Measurements from ENCODE around the gene SGMS1. TPM values are rescaled to one million over a fixed set of nuclear protein-coding genes. Genes with fewer than 3 reads are reported as not detected.
"Not testable (repeated sequence)": the region's sequence is repeated elsewhere in the genome, so short reads cannot be mapped to it uniquely, and the experiment has no call there.

SGMS1 gene
- 35.9 and 49.6 TPM in 2 replicates for total RNA-seq

GRCh38 chr10:50623663-50624412, at the start of gene SGMS1:
TSS of gene SGMS1 (minus strand) at chr10:50623956. CDS start at chr10:50344114, 279,842 bp downstream.
- no peak for DNase-seq (ENCODE audit: extremely low read depth, low read depth, low spot score)

GRCh38 chr10:50672152-50672551, 48.4 kb upstream of the SGMS1 start:
- DNase-seq (ENCODE audit: extremely low read depth, low read depth, low spot score): not testable (repeated sequence)

- DNase-seq (ENCODE audit: extremely low read depth, low read depth, low spot score): not testable (repeated sequence)
These were observed 47.9 kb upstream of the SGMS1 start for GRCh38 chr10:50671645-50672044.

- not testable (repeated sequence) for DNase-seq (ENCODE audit: extremely low read depth, low read depth, low spot score)
These were observed 46.2 kb upstream of the SGMS1 start for GRCh38 chr10:50669957-50670356.

GRCh38 chr10:50667353-50667752, 43.6 kb upstream of the SGMS1 start:
- not testable (repeated sequence) for DNase-seq (ENCODE audit: extremely low read depth, low read depth, low spot score)

GRCh38 chr10:50662420-50662819, 38.7 kb upstream of the SGMS1 start:
- DNase-seq (ENCODE audit: extremely low read depth, low read depth, low spot score): not testable (repeated sequence)

- DNase-seq (ENCODE audit: extremely low read depth, low read depth, low spot score): not testable (repeated sequence)
These were observed 37.8 kb upstream of the SGMS1 start for GRCh38 chr10:50661563-50661962.

GRCh38 chr10:50659865-50660730, 36.3 kb upstream of the SGMS1 start:
- not testable (repeated sequence) for DNase-seq (ENCODE audit: extremely low read depth, low read depth, low spot score)

- DNase-seq (ENCODE audit: extremely low read depth, low read depth, low spot score): not testable (repeated sequence)
These were observed 35.5 kb upstream of the SGMS1 start for GRCh38 chr10:50659016-50659864.

- no peak for DNase-seq (ENCODE audit: extremely low read depth, low read depth, low spot score)
These were observed 34.4 kb upstream of the SGMS1 start for GRCh38 chr10:50658165-50658564.

- no peak for DNase-seq (ENCODE audit: extremely low read depth, low read depth, low spot score)
These were observed 30.0 kb upstream of the SGMS1 start for GRCh38 chr10:50653758-50654157.

- DNase-seq (ENCODE audit: extremely low read depth, low read depth, low spot score): no peak
These were observed 29.4 kb upstream of the SGMS1 start for GRCh38 chr10:50653142-50653541.

- no peak for DNase-seq (ENCODE audit: extremely low read depth, low read depth, low spot score)
These were observed 28.1 kb upstream of the SGMS1 start for GRCh38 chr10:50651808-50652207.

- DNase-seq (ENCODE audit: extremely low read depth, low read depth, low spot score): no peak
These were observed 26.7 kb upstream of the SGMS1 start for GRCh38 chr10:50650481-50650880.

GRCh38 chr10:50648935-50649227, 25.1 kb upstream of the SGMS1 start:
- no peak for DNase-seq (ENCODE audit: extremely low read depth, low read depth, low spot score)

GRCh38 chr10:50648089-50648934, 24.6 kb upstream of the SGMS1 start:
- no peak for DNase-seq (ENCODE audit: extremely low read depth, low read depth, low spot score)

GRCh38 chr10:50647350-50647749, 23.6 kb upstream of the SGMS1 start:
- not testable (repeated sequence) for DNase-seq (ENCODE audit: extremely low read depth, low read depth, low spot score)

GRCh38 chr10:50645236-50645635, 21.5 kb upstream of the SGMS1 start:
- no peak for DNase-seq (ENCODE audit: extremely low read depth, low read depth, low spot score)

GRCh38 chr10:50641626-50642025, 17.9 kb upstream of the SGMS1 start:
- no peak for DNase-seq (ENCODE audit: extremely low read depth, low read depth, low spot score)

GRCh38 chr10:50640238-50640637, 16.5 kb upstream of the SGMS1 start:
- no peak for DNase-seq (ENCODE audit: extremely low read depth, low read depth, low spot score)

All from glomerular endothelial cell (primary cell).